ENCODE results near the gene LIPT1.
"Not testable (repeated sequence)": the region's sequence is repeated elsewhere in the genome, so short reads cannot be mapped to it uniquely, and the experiment has no call there.

The LIPT1 gene

DNA sequence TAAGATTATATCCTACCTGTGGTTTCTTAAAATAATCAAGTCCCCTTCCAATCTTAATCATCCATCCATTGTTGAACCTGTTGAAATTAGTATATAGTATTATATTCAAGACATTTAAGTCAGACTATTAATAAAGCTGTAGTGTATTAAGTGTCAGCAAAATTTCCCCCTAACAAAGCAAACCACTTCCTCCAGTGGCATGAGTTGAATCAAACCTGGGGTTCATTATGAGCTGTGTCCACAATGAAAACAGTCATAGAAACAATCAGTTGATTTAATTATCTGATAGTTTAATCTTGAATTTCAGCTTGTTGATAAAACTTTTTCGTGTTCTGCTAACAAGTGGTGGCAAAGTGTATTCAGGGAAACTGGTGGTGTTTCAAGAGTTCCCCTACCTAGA lies 14.8 kb downstream of the LIPT1 start:
- Histone ChIP-seq H3K27ac (no peak overlapping the region), H3K4me3 (no peak overlapping the region)

DNA sequence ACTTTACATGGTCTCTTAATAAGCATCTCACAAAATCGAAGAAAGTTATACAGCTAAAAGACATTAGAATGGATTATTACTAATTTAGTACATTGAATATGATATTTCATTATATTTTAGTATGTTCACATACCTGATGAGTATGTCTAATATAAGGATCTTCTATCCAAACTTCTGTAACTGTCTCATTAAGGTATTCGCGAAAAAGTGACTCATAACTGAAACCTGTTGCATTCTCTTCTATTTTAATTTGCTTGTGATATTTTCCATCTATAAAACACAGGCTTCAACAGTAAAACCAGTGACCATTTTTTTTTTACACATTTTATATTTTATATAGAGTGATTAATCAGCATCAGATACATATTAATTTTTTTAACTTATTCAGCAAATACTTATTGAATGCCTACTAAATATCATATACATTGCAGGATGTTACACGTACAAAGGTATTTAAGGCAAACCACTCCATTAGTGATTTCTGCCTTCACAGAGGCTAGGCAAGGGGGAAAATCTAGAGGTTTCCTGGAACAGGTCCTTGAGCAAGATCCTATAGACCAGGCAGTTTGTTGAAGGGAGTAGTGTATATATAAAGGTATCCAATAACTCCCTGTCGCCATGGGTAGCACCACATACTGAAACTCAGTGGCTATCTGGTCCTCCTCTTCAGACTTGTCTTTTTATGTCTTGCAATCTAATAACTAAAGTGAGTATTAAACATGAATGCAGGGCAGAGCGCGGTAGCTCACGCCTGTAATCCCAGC lies 16.8 kb downstream of the LIPT1 start:
- H3K4me3 ChIP-seq, result no peak overlapping the region
- H3K27ac ChIP-seq, result no peak overlapping the region

DNA sequence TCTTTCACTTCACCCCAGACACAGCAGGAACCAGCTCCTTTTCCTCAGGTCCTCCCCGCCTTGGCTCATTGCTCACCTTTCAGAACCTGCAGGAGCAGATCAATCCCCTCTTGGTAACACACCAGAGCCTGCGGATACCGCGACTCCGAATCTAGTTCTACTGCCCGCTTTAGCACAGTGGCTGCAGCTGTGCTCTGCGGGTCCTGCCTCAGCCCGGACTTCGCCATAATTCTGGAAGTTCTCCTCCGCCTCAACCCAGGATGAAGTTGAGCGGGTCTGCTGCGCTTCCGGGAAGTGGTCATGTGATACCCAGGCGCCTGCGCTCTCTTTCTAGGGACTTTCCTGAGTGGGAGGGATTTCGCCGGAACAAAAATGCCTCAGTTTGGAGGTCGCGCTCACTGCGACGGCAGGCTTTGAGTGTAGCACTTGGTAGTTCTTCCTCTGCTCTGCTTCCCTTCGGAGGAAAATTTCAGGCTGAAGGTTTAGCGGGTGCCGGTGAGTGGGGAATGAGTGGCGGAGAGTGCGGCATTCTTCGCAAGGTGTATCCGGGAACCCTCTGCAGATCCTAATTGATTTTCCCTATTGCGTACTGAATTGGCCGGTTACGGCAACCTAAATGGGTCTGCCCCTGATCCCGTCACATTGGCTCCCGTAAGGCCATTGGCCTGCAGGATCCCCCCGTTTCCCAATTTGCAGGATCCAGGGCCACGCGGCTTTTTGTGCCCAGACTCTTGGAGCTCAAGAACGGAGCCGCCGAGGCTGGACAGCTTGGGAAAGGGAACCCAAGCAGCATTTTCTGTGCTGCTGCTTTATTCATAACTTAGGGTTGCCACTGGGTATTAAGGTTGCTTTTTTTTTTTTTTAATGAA lies 26.2 kb downstream of the LIPT1 start, which contains the start of the genes MITD1 and MRPL30:
Gene MITD1 (minus strand): TSS at position 304 of the 869 bp plus-strand sequence. CDS start 77 bp downstream, at position 227.
Gene MRPL30 (plus strand): TSS at position 430 of the 869 bp plus-strand sequence. CDS start 5,020 bp downstream, outside the sequence.
- Histone ChIP-seq H3K4me3 (peak within 1 kb of the TSS; percentile 50 to 90 (median 68)), H3K27ac (peak within 1 kb of the TSS; percentile 34 to 95 (median 83))

DNA sequence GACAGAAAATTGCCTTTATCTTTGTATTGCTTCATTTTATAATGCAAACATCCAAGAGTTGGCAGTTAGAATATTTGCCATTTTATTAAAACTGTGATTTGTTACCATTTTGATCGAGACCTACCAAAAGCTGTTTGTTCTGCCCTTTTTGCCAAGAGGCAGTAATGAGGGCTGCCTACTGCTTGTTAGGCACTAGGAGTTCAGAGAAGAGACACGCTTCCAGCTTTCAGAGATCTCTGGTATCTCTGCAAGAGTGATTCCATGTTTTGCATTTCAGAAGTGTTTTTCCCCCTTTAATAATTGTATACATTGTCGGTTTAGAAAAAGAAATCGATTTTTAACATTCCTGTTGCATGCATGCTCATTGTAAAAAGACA lies 26.8 kb downstream of the LIPT1 start:
- Histone ChIP-seq H3K27ac (peak overlapping the region in 20 of 21 experiments; percentile 52 to 95 (median 84)), H3K4me3 (peak overlapping the region; percentile 50 to 90 (median 68))

DNA sequence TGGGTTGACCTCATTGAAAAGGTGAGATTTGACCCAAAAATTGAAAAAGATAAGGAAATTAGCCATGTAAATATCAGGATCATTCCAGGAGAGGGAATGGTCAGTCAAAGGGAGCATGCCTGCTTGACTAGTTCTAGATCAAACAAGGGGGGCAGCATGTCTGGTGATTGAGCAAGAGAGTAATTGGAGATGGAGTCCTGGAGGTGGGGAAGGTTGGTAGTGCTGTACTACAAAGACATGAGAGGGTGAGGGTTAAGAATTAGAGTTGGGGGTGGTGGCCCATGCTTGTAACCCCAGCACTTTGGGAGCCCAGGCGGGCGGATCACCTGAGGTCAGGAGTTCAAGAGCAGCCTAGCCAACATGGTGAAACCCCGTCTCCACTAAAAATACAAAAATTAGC lies 28.3 kb downstream of the LIPT1 start:
- no peak overlapping the region for H3K4me3 ChIP-seq
- no peak overlapping the region for H3K27ac ChIP-seq

DNA sequence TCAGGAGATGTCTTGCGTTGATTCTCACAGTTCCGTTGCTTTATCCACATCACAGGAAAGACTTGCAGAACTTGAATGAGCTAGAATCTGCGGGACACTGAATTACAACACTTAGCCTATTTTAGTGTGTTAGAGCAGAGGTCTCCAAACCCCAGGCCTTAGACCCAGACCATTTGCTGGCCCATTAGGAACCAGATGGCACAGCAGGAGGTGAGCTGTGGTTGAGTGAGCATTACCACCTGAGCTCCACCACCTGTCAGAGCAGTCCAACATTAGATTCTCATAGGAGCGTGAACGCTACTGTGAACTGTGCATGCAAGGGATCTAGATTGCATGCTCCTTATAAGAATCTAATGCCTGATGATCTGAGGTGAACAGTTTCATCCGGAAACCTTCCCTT lies 30.0 kb downstream of the LIPT1 start:
- H3K27ac ChIP-seq, result no peak overlapping the region
- no peak overlapping the region for H3K4me3 ChIP-seq

DNA sequence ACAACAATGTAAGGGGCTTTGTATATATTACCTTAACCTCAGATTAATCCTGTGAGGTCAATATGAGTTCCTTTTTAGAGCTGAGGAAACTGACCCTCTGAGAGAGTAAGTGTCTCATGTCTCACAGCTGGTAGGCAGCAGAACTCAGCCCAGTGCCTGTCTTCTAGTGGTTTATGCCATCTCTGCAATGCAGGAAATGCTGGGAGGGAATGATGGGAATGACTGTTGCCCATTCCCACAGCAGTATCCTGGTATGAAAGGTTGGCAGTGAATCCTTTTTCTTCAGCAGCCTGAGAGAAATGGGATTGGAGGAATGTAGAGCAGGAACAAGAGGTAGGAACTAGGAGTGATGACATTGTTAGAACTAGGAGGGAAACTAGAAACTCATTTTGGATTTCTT lies 32.2 kb downstream of the LIPT1 start:
- H3K4me3 ChIP-seq, result no peak overlapping the region
- no peak overlapping the region for H3K27ac ChIP-seq

DNA sequence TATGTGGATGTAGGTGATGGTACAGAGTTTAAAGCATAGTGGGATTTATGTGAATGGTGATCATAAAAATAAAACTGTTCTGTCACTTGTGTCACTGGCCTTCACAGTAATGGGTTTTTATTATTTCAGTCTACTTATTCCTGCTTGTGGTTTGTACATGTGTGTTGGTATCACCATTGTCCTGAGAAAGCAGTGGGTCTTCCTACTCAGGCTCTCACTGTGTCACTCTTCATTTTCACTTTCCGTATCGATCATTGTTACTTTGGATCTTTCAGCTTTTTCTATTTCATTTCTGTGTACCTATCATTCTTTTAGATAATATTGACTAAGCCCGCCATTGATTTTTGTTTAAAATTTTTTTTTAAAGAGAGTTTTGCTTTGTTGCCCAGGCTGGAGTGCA lies 33.6 kb downstream of the LIPT1 start:
- Histone ChIP-seq H3K4me3 (no peak overlapping the region), H3K27ac (no peak overlapping the region)

DNA sequence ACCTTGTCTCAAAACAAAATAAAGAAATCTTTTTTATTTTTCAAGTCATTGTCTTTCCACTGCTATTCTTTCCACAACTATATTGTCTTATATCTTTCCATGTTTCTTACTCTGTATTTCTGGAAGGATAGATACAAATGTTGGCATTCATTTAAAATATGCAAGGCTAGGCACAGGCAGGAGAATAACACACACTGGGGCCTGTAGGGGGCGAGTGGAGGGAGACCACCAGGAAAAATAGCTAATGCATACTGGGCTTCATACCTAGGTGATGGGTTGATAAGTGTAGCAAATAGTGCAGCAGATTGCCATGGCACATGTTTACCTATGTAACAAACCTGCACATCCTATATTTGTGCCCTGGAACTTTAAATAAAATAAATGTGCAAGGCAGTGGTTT lies 35.8 kb downstream of the LIPT1 start:
- Histone ChIP-seq H3K4me3 (no peak overlapping the region), H3K27ac (no peak overlapping the region)

DNA sequence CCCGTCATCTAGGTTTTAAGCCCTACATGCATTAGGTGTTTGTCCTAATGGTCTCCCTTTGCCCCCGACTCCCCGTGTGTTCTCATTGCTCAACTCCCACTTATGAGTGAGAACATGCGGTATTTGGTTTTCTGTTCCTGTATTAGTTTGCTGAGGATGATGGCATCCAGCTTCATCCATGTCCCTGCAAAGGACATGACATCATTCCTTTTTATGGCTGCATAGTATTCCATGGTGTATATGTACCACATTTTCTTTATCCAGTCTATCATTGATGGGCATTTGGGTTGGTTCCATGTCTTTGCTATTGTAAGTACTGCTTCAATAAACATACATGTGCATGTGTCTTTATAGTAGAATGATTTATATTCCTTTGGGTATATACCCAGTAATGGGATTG lies 37.6 kb downstream of the LIPT1 start:
- not testable (repeated sequence) for H3K27ac ChIP-seq, H3K4me3 ChIP-seq

DNA sequence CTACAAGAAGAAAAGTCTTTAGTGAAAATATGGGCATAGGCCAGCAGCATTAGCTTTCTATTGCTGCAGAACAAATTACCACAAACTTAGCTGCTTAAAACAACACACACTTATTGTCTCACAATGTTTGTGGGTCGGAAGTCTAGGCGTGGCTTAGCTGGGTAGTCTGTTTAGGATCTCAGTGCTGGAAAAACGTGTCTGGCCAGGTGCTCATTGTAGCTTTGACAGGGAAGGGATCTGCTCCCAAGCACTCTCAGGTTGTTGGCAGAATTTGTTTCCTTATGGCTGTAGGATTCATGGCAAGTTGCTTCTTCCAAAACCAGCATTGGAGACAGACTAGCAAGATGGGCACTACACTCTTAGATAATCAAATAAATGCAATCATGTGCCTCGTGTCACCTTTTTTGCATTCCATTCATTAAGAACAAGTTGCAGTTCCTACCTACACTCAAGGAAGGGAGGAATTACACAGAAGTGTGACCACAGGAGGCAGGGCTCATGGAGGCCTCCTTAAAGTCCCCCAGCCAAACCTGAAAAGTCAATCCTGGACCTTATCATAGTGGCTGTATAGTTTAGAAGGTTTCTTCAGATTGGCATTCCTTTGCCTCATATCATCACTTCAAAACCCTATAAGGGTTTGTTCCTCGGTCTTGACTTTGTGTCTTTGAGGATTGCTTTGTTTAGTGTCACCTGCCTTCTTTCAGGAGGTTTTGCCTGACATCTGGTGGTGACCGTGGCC lies 43.5 kb downstream of the LIPT1 start:
- Histone ChIP-seq H3K4me3 (no peak overlapping the region), H3K27ac (peak overlapping the region in 15 of 21 experiments; percentile 1 to 64 (median 52))

DNA sequence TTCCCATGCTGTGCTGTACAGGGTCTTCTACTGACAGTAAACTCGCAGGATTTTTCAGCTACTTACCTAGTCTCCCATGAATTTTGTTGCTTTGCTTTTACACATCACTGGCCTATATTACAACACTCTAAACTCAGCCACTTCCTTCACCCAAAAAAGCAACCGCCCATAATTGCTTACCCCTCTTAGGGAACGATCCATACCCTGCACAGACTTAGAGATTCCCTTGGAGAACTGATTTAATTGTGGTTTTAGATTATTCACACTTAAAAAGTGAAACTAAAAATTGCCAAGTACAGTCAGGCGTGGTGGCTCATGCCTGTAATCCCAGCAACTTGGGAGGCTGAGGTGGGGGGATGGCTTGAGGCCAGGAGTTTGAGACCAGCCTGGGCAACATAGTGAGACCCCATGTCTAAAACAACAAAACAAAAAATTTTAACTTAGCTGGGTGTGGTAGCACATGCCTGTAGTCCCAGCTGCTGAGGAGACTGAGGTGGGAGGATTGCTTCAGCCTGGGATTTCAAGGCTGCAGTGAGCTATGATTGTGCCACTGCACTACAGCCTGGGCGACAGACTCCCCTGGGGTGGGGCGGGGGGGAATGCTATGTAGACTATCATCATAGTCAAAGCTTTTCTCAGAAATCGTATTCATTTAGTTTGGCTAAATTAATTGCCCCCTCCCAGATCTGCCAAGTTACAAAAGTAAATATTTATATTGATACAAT lies 45.5 kb downstream of the LIPT1 start:
- peak overlapping the region in 1 of 21 experiments; percentile 7 for H3K27ac ChIP-seq
- no peak overlapping the region for H3K4me3 ChIP-seq

DNA sequence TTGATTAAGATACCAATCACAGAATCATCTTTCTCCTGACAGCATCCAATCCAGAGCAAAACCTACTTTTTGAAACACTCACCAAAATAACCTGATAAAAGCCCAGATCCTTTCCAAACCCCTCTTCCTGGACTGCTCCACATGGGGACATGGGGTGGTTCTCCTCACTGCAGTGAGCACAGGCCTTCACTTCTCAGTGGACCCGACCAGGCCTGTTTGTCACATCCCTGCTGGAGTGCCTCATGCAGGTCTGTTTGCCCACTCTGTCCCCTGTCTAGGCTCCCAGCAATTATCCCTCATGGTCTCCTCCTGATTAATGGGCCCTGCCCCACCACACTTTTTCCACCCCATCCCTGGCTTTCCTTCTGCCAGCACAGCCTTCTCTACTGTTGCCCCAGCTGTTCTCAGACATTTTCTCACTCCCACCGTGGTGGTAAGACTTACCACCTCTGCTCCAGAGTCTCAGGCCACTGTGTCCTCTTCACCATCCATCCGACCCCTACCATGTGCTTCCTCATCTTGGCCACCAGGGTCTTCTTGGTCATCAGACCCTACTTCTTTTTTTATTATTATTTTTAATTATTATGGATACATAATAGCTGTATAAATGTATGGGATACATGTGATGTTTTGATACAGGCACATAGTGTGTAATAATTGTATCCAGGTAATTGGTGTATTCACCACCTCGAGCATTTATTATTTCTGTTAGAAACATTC lies 47.4 kb downstream of the LIPT1 start:
- Histone ChIP-seq H3K4me3 (no peak overlapping the region), H3K27ac (no peak overlapping the region)

DNA sequence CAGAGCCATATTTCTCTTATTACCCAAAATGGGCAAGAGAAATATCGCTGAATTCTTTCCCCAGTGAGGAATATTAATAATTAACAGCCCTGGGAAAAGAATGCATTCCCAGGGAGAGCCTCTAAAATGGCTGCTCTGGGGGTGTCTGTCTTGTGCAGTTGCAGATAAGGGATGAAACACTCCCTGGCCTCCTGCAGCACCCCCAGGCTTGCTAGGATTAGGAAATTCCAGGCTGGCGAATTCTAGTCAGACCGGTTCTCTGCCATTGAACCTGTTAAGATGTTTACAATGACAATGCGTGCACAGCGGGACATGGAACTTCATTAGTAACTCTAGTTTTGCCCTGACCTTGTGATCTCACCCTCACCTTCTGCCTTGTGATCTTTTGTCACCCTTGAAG lies 50.7 kb downstream of the LIPT1 start:
- no peak overlapping the region for H3K4me3 ChIP-seq
- no peak overlapping the region for H3K27ac ChIP-seq

Data from skin epidermis (tissue), 12 donors.